GM23248 (cell line): Measurements from ENCODE around the gene SYF2.

Experiments used
- EZH2 ChIP-seq: fragments of 200-600 bp; sonication (generic); IDR thresholded peaks from 2 replicates; pipeline ENCODE4 v1.6.1; 2018; ENCODE audit warnings: antibody characterized with exemption, mild to moderate bottlenecking; ENCODE audit not compliant: insufficient read depth, poor library complexity, severe bottlenecking
- EZH2phosphoT487 ChIP-seq: fragments of 200-600 bp; sonication (generic); IDR thresholded peaks from 2 replicates; pipeline ENCODE4 v1.6.1; 2018; ENCODE audit warnings: antibody characterized with exemption, moderate library complexity, mild to moderate bottlenecking, low read depth; ENCODE audit not compliant: insufficient read depth

GRCh38 chr1:25245809-25246599, 13.7 kb upstream of the SYF2 start:
- no peak for TF ChIP-seq EZH2
- no peak for TF ChIP-seq EZH2phosphoT487
